H1 (cell line): ENCODE data around the gene MYOM1. TPM values are rescaled to one million over a fixed set of nuclear protein-coding genes. Genes with fewer than 3 reads are reported as not detected.

Source experiments
- CBX8 ChIP-seq: fragments of 300-800, 300-1000 bp; sonication (generic); IDR thresholded peaks from 2 replicates; pipeline ENCODE4 v1.7.1; 2016; ENCODE audit warnings: low read depth, low read length, borderline replicate concordance
- FOSL1 ChIP-seq: IDR thresholded peaks from 2 replicates; pipeline ENCODE4 v1.6.1; 2011; ENCODE audit warnings: mild to moderate bottlenecking, low read depth, low read length, moderate library complexity; ENCODE audit not compliant: insufficient read depth
- GTF2F1 ChIP-seq: IDR thresholded peaks from 2 replicates; pipeline ENCODE4 v1.6.1; 2012; ENCODE audit warnings: low read depth, low read length, improper control_type of control experiment, borderline replicate concordance
- JUN ChIP-seq: IDR thresholded peaks from 2 replicates; pipeline ENCODE4 v1.6.1; 2011; ENCODE audit warnings: low read depth, mild to moderate bottlenecking, improper control_type of control experiment, low read length
- POU5F1 ChIP-seq: IDR thresholded peaks from 2 replicates; pipeline ENCODE4 v1.6.1; 2011; ENCODE audit warnings: low read depth, mild to moderate bottlenecking, low read length, moderate library complexity
- SP1 ChIP-seq: IDR thresholded peaks from 2 replicates; pipeline ENCODE4 v1.6.1; 2011; ENCODE audit warnings: low read depth, low read length
- SRF ChIP-seq: IDR thresholded peaks from 2 replicates; pipeline ENCODE4 v1.6.1; 2011; ENCODE audit warnings: mild to moderate bottlenecking, low read depth, low read length, moderate library complexity
- TCF12 ChIP-seq: IDR thresholded peaks from 2 replicates; pipeline ENCODE4 v1.6.1; 2011; ENCODE audit warnings: low read depth, mild to moderate bottlenecking, low read length
- polyA plus RNA-seq, 7 experiments: library from polyadenylated mRNA; depleted of rRNA in 3 of 7; stranded (reverse) in 5 of 7; unstranded in 2 of 7; fragments of >200 nt in 5 of 7; fragments of 200-250 nt in 2 of 7; gene quantifications; 1 replicate in 5 of 7; 2 replicates in 1 of 7; 4 replicates in 1 of 7; pipeline versions ENCODE4 v1.2.1 to v1.2.3, GENCODE V29; 2011 to 2013; ENCODE audit warnings: missing spikeins in 2 of 7, mixed read lengths in 2 of 7
- total RNA-seq: library from RNA; stranded (reverse); fragmentation: NEBNext Ultra II Directional; extraction: Animal tissue kit (Norgen Biotek cat#: 25700); gene quantifications from 2 replicates; pipeline ENCODE4 v1.2.1, GENCODE V29; 2021

The MYOM1 gene
- total and polyA plus RNA-seq, 2 of the 8 experiments (the other 6 are each of a cell fraction or from before 2014, with no cell fraction given) = 0.06 to 0.32 TPM

- no peak for TF ChIP-seq GTF2F1
- TF ChIP-seq POU5F1 = no peak
- no peak for TF ChIP-seq CBX8
- no peak for TF ChIP-seq SRF
- TF ChIP-seq TCF12 = no peak
- no peak for TF ChIP-seq JUN
- TF ChIP-seq FOSL1 = no peak
- TF ChIP-seq SP1 = no peak
Observed at GRCh38 chr18:3261373-3262233, 41.8 kb upstream of the MYOM1 start, which contains the start of gene MYL12B (continued).
